HG02642 (cell line): Measurements from ENCODE around the gene CRKL.
"Not testable (repeated sequence)": the region's sequence is repeated elsewhere in the genome, so short reads cannot be mapped to it uniquely, and the experiment has no call there.

Experiments
- ATAC-seq: cut with Tn5 transposase; IDR thresholded peaks from one replicate; pipeline ENCODE4 v1.9.1; 2021; ENCODE audit warnings: mild to moderate bottlenecking; ENCODE audit not compliant: unreplicated experiment, poor library complexity

CRKL gene

DNA sequence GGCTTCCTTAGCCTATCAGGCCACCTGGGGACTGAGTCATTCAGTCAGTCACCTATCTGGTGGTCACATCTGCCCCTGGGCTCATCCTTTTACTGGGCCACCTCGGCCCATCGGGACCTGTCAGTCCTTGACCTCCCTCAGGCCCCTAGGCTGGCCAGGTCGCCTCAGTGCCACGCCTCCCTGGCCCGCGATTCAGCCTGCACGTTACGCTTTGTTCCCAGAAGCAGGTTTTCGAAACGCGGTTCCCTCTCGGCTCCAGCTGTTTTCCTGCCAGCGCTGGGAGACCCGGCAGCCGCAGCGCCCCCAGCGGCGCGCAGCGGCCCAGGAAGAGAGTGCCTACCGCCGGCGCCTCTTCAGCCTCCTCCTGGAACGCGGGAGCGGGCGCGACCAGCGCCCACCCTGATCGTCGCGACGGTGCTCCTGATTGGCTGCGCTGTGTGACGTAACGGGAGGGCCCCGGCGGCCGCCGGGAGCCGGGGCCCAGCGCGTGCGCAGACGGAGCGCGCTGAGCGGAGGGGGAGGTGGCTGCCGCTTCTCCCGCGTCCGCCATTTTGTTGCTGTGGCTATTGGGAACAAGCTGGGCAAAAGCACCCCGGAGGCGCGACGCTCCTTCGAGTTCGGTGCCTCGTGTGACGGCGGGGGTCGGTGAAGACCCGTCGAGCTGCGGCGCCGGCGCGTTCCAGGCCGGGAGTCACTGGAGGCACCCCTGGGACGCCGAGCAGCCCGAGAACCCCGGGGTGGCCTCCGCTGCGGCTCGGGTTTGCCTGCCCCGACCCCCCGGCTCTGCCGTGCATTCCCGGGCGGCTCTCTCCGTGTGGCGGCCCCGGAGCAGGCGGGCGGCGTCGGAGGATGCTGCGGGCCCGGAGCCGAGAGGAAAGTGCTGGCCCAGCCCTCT is at the start of gene CRKL:
CRKL (plus strand) TSS at position 492 of the 895 bp plus-strand sequence. CDS start 528 bp downstream, outside the sequence.
- peak; percentile 95 for ATAC-seq

- no peak for ATAC-seq
Observed at GRCh38 chr22:20868025-20868962, 48.9 kb upstream of the CRKL start.

DNA sequence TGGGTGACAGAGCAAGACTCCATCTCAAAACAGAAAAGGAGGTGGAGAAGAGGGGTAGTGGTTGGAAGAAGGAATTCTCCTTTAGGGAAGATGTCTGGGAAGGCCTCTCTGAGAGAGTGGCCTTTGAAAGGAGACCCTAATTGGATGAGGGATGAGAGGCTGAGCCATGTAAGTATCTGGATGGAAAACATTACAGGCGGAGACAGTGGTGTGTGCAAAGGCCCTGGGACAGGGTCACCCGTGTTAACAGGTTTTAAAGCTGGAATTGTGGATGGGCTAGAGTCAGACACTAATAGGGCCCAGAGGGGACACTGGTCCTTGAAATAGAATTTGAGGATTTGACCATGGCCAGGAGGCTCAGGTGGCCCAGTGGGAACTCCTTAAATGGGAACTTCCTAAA is 48.0 kb upstream of the CRKL start:
- no peak for ATAC-seq

- no peak for ATAC-seq
Observed at GRCh38 chr22:20873214-20873613, 44.0 kb upstream of the CRKL start.

GRCh38 chr22:20875296-20875695 is 41.9 kb upstream of the CRKL start:
- no peak for ATAC-seq

DNA sequence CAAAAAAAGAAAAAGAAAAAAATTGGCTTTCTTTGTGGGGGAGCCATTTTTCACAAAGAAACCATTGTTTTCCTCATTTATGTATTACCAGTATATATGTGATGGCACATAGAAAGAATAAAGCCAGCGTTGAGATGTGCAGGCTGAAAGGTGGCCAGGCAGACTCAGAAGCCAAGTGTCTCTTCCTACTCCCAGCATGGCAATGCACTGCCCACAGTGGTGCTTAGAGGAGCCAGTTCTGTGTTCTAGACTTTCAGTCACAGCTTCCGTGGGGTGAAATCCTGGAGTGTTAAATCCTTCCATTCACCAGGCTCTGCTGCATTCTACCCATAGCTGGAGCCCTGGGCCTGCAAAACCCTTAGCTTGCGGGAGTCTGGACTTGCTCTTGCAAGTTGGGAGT is 39.5 kb upstream of the CRKL start:
- ATAC-seq, result no peak

- no peak for ATAC-seq
Observed at GRCh38 chr22:20881231-20881630, 36.0 kb upstream of the CRKL start.

- ATAC-seq, result no peak
Observed at GRCh38 chr22:20881869-20882815, 35.1 kb upstream of the CRKL start.

DNA sequence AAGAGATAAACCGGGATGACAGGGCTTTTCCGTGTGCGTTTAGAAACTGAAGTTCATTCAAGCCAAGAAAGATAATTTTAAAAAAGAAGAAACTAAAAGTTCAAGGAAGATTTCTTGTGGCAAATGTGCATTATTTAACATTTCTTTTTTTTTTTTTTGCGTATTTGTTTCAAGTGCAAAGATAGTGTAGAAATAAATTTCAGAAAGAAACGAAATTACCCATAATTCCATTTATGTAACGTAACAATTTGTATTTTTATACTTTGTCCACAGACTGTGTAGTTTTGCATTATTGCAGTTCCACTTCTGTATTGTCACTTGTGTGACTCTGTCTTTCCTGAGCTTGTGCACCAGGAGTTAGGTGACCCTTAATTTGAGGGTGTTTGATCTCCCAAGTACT is 34.4 kb upstream of the CRKL start:
- no peak for ATAC-seq

DNA sequence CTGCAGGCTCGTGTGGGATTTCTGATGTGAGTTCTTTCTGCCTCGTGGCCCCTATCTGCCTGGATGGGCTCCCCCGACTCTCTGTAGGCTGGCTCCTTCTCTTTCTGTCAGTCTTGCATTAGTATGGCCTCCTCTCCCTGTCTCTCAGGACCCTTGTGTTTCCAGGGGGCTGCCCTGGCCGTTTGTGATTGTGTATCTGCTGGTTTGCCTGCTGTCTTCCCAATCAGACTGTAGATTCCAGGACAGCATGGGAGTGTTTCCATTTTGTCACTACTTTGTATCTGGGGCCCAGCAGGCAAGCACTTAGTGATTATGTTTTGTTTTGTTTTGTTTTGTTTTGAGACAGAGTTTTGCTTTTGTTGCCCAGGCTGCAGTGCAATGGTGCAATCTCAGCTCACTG is 32.8 kb upstream of the CRKL start:
- ATAC-seq, result no peak

DNA sequence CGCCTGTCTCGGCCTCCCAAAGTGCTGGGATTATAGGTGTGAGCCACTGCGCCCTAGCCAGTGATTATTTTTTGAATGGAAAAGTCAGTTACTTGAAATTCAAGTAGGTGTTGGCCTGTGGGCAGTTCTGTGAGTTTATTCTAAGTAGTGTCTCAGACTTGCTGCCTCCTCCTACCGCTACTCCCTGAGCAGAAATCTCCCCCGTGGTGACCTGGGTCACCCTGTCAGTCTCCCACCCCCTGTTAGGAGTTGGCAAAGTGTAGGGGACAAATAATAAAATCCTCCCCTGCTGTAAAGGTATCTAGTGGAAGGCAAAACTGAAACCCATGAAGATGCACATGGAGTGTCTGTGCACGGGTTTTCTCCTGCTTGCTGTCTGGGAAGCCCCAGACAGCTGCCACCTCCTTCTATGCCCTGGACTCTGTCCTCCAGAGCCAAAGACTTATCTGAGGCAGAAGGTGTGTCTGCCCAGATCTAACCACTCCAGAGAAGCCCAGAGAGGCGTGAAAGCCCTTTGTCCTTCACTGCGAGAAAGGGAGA is 32.1 kb upstream of the CRKL start:
- peak; percentile 7 for ATAC-seq

DNA sequence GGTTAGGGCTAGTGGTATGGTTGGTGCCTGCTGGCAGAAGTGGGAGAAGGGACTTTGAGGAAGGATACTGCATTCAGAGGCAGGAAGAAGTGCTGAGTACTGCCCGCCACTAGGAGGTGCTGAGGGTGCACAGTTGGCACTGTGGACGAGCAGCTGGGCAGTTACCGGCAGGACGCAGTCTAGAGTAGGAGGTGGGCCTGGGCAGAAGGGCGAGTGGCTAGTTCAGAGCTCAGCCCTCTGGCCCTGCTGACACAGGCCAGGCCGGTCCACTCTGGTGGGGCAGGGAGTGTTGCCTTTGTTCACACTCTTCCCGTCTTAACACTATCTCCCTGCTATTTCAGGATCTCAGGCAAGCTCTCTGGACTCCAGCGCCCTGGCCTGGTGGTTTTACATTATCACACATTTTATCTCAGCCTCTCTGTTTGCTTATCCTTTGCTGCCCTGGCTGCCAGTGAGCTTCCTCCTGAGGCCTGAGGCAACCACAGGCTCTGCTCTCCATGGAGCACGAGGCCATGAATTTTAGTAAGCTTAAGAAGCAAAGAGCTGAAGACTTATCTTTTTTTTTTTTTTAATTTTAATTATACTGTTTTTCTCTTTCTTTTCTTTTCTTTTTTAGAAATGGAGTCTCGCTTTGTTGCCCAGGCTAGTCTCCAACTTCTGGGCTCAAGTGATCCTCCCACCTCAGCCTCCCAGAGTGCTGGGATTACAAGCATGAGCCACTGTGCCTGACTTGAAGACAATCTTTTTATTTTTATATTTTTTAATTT is 31.5 kb upstream of the CRKL start:
- ATAC-seq, result peak; percentile 50

DNA sequence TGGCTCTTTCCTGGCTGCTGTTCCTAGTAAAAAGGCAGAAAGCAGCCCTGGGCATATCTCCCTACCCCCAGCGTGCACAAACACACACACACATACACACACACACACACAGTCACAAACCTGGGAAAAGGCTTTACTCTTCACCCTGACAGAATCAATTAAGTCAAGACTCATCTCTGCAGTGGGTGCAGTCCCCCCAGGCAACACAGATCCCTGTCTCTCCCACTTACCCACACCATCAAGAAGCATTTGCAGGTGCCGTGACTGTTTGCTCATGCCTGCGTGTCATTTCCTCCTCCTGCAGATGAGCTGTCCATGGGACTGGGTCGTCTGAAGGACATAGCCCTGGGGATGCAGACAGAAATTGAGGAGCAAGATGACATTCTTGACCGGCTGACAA is 29.8 kb upstream of the CRKL start:
- ATAC-seq, result no peak

DNA sequence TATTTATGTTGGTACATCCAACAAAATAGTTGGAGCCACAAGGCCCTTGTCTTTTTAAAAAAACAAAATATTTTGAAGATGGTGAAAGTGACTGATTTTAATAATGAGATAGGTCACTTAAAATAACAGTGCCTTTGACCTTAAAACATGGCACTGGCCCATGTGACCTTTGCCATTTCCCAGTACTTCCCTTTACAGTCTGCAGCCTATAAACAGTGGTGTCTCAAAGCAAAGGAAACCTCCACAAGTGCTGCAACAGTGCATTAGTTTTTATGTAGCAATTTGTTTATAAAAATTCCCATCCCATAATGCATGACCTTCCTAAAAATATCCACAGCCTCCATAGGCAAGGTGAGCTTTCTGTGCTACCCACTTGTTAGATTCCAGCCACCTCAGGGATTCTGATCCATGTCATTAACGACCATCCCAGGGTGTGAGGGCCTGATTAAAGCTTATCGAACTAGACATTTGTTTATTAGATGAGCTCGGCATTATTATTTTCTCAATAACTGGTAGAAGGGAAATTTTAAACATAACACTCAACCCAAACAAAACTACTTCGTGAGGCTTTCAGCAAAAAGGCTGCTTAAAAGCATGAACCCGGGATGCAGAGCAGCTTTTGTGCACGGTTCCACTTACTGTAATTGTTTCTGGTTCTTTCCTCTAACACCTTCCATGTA is 28.0 kb upstream of the CRKL start:
- ATAC-seq, result no peak

GRCh38 chr22:20889904-20890540 is 27.2 kb upstream of the CRKL start:
- ATAC-seq, result no peak

GRCh38 chr22:20890975-20891374 is 26.2 kb upstream of the CRKL start:
- ATAC-seq, result no peak

- not testable (repeated sequence) for ATAC-seq
Observed at GRCh38 chr22:20897737-20898136, 19.5 kb upstream of the CRKL start.

- ATAC-seq, result no peak
Observed at GRCh38 chr22:20899827-20900423, 17.3 kb upstream of the CRKL start.
